Stimulated activated CD8-positive, alpha-beta memory T cell treated with anti-CD3 and anti-CD28 coated beads, Interleukin-4, amount 100 ng/mL, for 1 hour (primary cell): ENCODE data around the gene RNASEH2A.
A peak's percentile ranks its signal among the peaks of the same experiment; 100 is the strongest.

Experiments used
- DNase-seq, 2 donors: peaks; one replicate each; pipeline ENCODE4 v3.0.0-alpha.2; 2020; ENCODE audit warnings: low read depth in 2 of 2, low spot score in 1 of 2

The RNASEH2A gene

GRCh38 chr19:12782424-12783290 is 23.7 kb upstream of the RNASEH2A start:
- DNase-seq: peak; percentile 71 to 80

- DNase-seq: no peak
Observed at GRCh38 chr19:12783291-12783848, 23.0 kb upstream of the RNASEH2A start.

- no peak for DNase-seq
Observed at GRCh38 chr19:12783849-12784393, 22.5 kb upstream of the RNASEH2A start.

GRCh38 chr19:12784394-12784870 is 22.0 kb upstream of the RNASEH2A start:
- DNase-seq: no peak

- no peak for DNase-seq
Observed at GRCh38 chr19:12784871-12785430, 21.4 kb upstream of the RNASEH2A start.

- no peak for DNase-seq
Observed at GRCh38 chr19:12785431-12786031, 20.9 kb upstream of the RNASEH2A start.

GRCh38 chr19:12786141-12786870 is 20.1 kb upstream of the RNASEH2A start:
- no peak for DNase-seq

- DNase-seq: no peak
Observed at GRCh38 chr19:12786952-12787351, 19.4 kb upstream of the RNASEH2A start.

GRCh38 chr19:12787458-12787857 is 18.9 kb upstream of the RNASEH2A start:
- DNase-seq: no peak

- no peak for DNase-seq
Observed at GRCh38 chr19:12788042-12788681, 18.2 kb upstream of the RNASEH2A start.

GRCh38 chr19:12788682-12789097 is 17.7 kb upstream of the RNASEH2A start:
- no peak for DNase-seq

GRCh38 chr19:12789098-12789903 is 17.1 kb upstream of the RNASEH2A start:
- no peak for DNase-seq

- DNase-seq: peak; percentile 84
Observed at GRCh38 chr19:12789904-12790619, 16.3 kb upstream of the RNASEH2A start.

- DNase-seq: no peak
Observed at GRCh38 chr19:12790628-12791344, 15.6 kb upstream of the RNASEH2A start.

GRCh38 chr19:12791345-12792050 is 14.9 kb upstream of the RNASEH2A start, which contains the start of gene JUNB:
JUNB (plus strand) TSS chr19:12791486; CDS start chr19:12791772, 286 bp downstream.
- peak; percentile 95 to 96 for DNase-seq

GRCh38 chr19:12792051-12792852 is 14.1 kb upstream of the RNASEH2A start:
- DNase-seq: peak in 1 of 2 donors; percentile 53
